Heart left ventricle (tissue), 16 donors: Measurements from ENCODE around the gene BCL10. TPM values are rescaled to one million over a fixed set of nuclear protein-coding genes. Genes with fewer than 3 reads are reported as not detected.

Experiments used
- ATAC-seq, 4 donors: fragments of 200-7000 bp; cut with Tn5 transposase; one replicate each; pipeline ENCODE4 v1.9.1; 2020 to 2022; ENCODE audit warnings: moderate library complexity in 4 of 4, mild to moderate bottlenecking in 3 of 4, moderate number of reproducible peaks in 1 of 4
- DNase-seq, 5 donors: peaks; one replicate each; pipeline ENCODE4 v3.0.0-alpha.2; 2020
- H3K27ac ChIP-seq, 12 donors: fragments of 200-600 bp; sonication (generic) in 4 of 12; one replicate each; pipeline versions ENCODE4 v1.5.0 to v1.8.0; 2016 to 2022; ENCODE audit warnings: mild to moderate bottlenecking in 2 of 12
- H3K27me3 ChIP-seq, 9 donors: fragments of 200-600 bp; sonication (generic) in 2 of 9; one replicate each; pipeline versions ENCODE4 v1.5.1 to v1.8.0; 2016 to 2022; ENCODE audit warnings: mild to moderate bottlenecking in 3 of 9
- H3K36me3 ChIP-seq, 9 donors: fragments of 200-600 bp; sonication (generic) in 2 of 9; one replicate each; pipeline versions ENCODE4 v1.5.0 to v1.8.0; 2018 to 2022; ENCODE audit warnings: mild to moderate bottlenecking in 2 of 9
- H3K4me1 ChIP-seq, 12 donors: fragments of 200-600 bp; sonication (generic) in 4 of 12; one replicate each; pipeline versions ENCODE4 v1.5.0 to v1.8.0; 2016 to 2022; ENCODE audit warnings: mild to moderate bottlenecking in 3 of 12
- H3K4me3 ChIP-seq, 12 donors: fragments of 200-600 bp; sonication (generic) in 4 of 12; one replicate each; pipeline versions ENCODE4 v1.5.0 to v1.8.0; 2017 to 2022; ENCODE audit warnings: mild to moderate bottlenecking in 9 of 12, moderate library complexity in 4 of 12
- H3K9me3 ChIP-seq, 12 donors: fragments of 200-600 bp; sonication (generic) in 4 of 12; one replicate each; pipeline versions ENCODE4 v1.5.0 to v1.8.0; 2016 to 2022; ENCODE audit warnings: mild to moderate bottlenecking in 1 of 12
- CTCF ChIP-seq, 12 donors: fragments of 200-600 bp; sonication (generic) in 4 of 12; IDR thresholded peaks; one replicate each; pipeline versions ENCODE4 v1.5.0 to v1.8.0; 2018 to 2022; ENCODE audit warnings: antibody characterized with exemption in 12 of 12, mild to moderate bottlenecking in 5 of 12
- POLR2A ChIP-seq, 2 donors: fragments of 450-650 bp; IDR thresholded peaks; one replicate each; pipeline ENCODE4 v1.6.1; 2017; ENCODE audit warnings: antibody characterized with exemption in 2 of 2, mild to moderate bottlenecking in 2 of 2, moderate library complexity in 2 of 2
- WGBS, 4 donors: extraction: QIAGEN DNeasy Blood & Tissue Kit in 2 of 4; methylation state at CpG; one replicate each; pipeline versions ENCODE4 v1.1.5 to v1.1.7; 2013 to 2018; 5-methylcytosine and 5-hydroxymethylcytosine counted together
- intact Hi-C, 10 donors: fragments of 100-400 bp; cut with DNase I; formaldehyde crosslinking; loops; one replicate each; pipeline versions ENCODE4 v1.11.1 to v1.14.2; 2022
- polyA plus RNA-seq, 2 donors: library from polyadenylated mRNA; stranded (reverse); fragments of 200-250 nt; gene quantifications; one replicate each; pipeline ENCODE4 v1.2.3, GENCODE V29; 2013
- total RNA-seq, 9 donors: library from RNA; depleted of rRNA in 2 of 9; stranded (reverse); fragments of >200 nt in 2 of 9; fragmentation: NEBNext Ultra II Directional in 3 of 9; extraction: Animal tissue kit (Norgen Biotek cat#: 25700) in 3 of 9; gene quantifications; one replicate each; pipeline versions ENCODE4 v1.1.0 to v1.2.4, GENCODE V29; 2016 to 2023
- donor health status: ischemic (EF 13 %, LVEDD 7.1; RV severe dilation, severe dysfunction).
- donor health status: healthy with polysubstance abuse.
- donor health status: DM: no; HTN: yes; CAD: no.
- donor health status: DM: no; HTN: no; CAD: no.
- donor health status: ischemic (EF 25% LVEDD 6.9; RV normal size, moderate dysfunction).
- donor health status: ischemic (EF 25% LVEDD 5.7; RV mildly dilated, moderate dysfunction).
- donor health status: healthy.
- donor health status: DM: yes; HTN: yes; CAD: no.
- donor health status: ischemic (EF 35%, LVEDD 5.7; RV mildly dilated, moderate dysfunction).
- donor health status: nonischemic (EF 11% LVEDD 7.7; RV severe dilation, severe dysfunction).
- donor health status: DM: yes; HTN: yes; CAD: no.
- donor health status: PGD.
- donor health status: ischemic (EF 29% LVEDD 5.4; RV normal size, mild dysfunction).
- donor health status: nonischemic (EF 23%, LVEDD 6.1; RV moderate dilation, normal function).

The BCL10 gene
- total and polyA plus RNA-seq, 11 donors, result 3.4 to 20.4 (median 8.0) TPM

- peaks cover 0 to 29% (median 13%) of the 10 kb centered on the region in 12 donors for H3K4me1 ChIP-seq
- no peak for TF ChIP-seq CTCF (IDR thresholded peaks at IDR 0.05)
- TF ChIP-seq POLR2A (IDR thresholded peaks at IDR 0.05), result no peak
- peak overlapping the region; percentile 46 to 85 (median 75) for H3K27ac ChIP-seq
- DNase-seq (no peak), ATAC-seq (no peak)
- H3K9me3 ChIP-seq, result no peaks in the 10 kb centered on the region
- peaks cover 0 to 1% (median 0%) of the 10 kb centered on the region in 9 donors for H3K27me3 ChIP-seq
- H3K4me3 ChIP-seq, result no peak overlapping the region
- H3K36me3 ChIP-seq, result no peaks in the 10 kb centered on the region
- intact Hi-C loops, result loop anchor here in 1 of 10 donors (2.0 kb wide), 1 partner anchor 23 kb away; the partner anchor contains the start of gene SYDE2
These were observed 52.1 kb downstream of the BCL10 start for GRCh38 chr1:85224295-85224694.

DNA sequence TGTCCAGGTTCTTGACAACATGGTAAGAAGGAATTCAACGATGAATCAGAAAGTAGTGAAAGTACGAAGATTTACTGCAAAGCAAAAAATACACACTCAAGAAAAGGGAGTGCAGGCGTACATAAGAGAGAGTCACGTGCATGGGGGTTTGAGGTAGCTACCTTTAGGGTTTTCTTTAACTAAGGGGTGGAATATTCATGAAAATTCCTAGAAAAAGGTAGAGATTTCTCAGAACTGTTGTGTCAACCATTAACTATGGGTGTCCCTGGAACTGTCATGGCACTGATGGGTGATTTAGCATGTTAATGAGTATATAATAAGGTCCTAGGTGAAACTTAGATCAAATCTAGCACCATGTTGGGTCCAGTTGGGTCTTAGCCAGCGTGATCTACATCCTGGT is 53.1 kb downstream of the BCL10 start:
- intact Hi-C loops, result no loop called here
- H3K27me3 ChIP-seq, result peaks cover 0 to 4% (median 0%) of the 10 kb centered on the region in 9 donors
- DNase-seq (no peak), ATAC-seq (no peak)
- peaks cover 0 to 25% (median 13%) of the 10 kb centered on the region in 12 donors for H3K4me1 ChIP-seq
- H3K27ac ChIP-seq, result peak overlapping the region in 1 of 12 donors; percentile 76
- H3K9me3 ChIP-seq, result no peaks in the 10 kb centered on the region
- no peak overlapping the region for H3K4me3 ChIP-seq
- WGBS, 4 donors, result 68 to 78% (median 75%) methylated on average over 5 of the region's 5 CpGs
- no peak for TF ChIP-seq CTCF (IDR thresholded peaks at IDR 0.05)
- no peak for TF ChIP-seq POLR2A (IDR thresholded peaks at IDR 0.05)
- H3K36me3 ChIP-seq, result no peaks in the 10 kb centered on the region

GRCh38 chr1:85220756-85221201 is 55.7 kb downstream of the BCL10 start:
- DNase-seq (no peak), ATAC-seq (no peak)
- peaks cover 0 to 4% (median 0%) of the 10 kb centered on the region in 9 donors for H3K27me3 ChIP-seq
- no peak overlapping the region for H3K4me3 ChIP-seq
- peak overlapping the region in 2 of 12 donors; percentile 9 to 76 for H3K27ac ChIP-seq
- TF ChIP-seq POLR2A (IDR thresholded peaks at IDR 0.05) (no peak), CTCF (IDR thresholded peaks at IDR 0.05) (no peak)
- H3K4me1 ChIP-seq, result peaks cover 0 to 22% (median 11%) of the 10 kb centered on the region in 12 donors
- H3K36me3 ChIP-seq, result no peaks in the 10 kb centered on the region
- intact Hi-C loops, result no loop called here
- 20 to 36% (median 27%) methylated on average over 7 of the region's 7 CpGs for WGBS, 4 donors
- no peaks in the 10 kb centered on the region for H3K9me3 ChIP-seq

DNA sequence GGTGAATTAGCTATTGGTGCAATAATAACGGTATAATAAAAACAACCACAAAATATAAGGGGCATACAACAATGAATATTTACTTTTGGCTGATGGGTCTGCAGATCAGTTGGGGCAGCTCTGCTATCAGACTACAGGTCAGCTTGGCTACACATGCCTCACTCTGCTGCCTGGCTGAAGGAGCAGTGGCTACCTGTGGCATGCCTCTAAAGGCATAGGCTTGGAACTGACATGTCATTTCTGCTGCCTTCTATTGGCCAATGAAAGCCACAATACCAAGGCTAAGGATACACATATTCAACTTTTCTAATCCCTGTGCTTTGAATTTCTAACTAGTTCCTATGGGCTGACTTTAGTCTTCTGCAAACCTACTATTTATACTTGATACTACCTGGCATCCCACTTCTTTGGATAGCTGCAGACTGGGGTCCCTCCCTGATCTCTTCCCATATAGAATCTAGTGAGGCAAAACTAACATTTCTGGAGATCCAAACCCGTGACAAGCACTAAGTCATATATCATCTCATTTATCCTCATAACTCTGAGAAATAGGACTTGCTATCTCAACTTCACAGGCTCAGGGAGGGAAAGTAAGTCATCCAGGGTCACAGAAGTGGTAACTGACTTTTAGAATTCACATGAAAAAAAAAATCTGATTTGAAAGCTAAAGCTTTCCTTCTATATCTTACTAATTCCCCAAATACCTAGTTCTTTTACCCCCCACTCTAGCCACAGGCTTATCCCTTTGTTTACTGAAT is 56.4 kb downstream of the BCL10 start:
- Histone ChIP-seq H3K27me3 (peaks cover 0 to 4% (median 0%) of the 10 kb centered on the region in 9 donors), H3K36me3 (no peaks in the 10 kb centered on the region), H3K4me3 (no peak overlapping the region), H3K4me1 (peaks cover 0 to 17% (median 8%) of the 10 kb centered on the region in 12 donors), H3K9me3 (no peaks in the 10 kb centered on the region), H3K27ac (peak overlapping the region in 1 of 12 donors; percentile 76)
- DNase-seq (no peak), ATAC-seq (no peak)
- intact Hi-C loops, result no loop called here
- WGBS, 4 donors, result 79 to 89% (median 87%) methylated on average over 2 of the region's 2 CpGs
- no peak for TF ChIP-seq CTCF (IDR thresholded peaks at IDR 0.05)
- TF ChIP-seq POLR2A (IDR thresholded peaks at IDR 0.05), result no peak
